GM23338 (cell line): ENCODE results near the gene COTL1. TPM values are rescaled to one million over a fixed set of nuclear protein-coding genes. Genes with fewer than 3 reads are reported as not detected.

Source experiments
- ETS1 ChIP-seq: IDR thresholded peaks from 2 replicates; pipeline ENCODE4 v1.6.1; 2016; ENCODE audit warnings: antibody characterized with exemption
- EZH2 ChIP-seq: fragments of 200-600 bp; sonication (generic); IDR thresholded peaks from one replicate; pipeline ENCODE4 v1.8.0; 2017; ENCODE audit warnings: antibody characterized with exemption, mild to moderate bottlenecking, low read depth; ENCODE audit not compliant: unreplicated experiment
- EZH2phosphoT487 ChIP-seq: fragments of 200-600 bp; sonication (generic); IDR thresholded peaks from one replicate; pipeline ENCODE4 v1.8.1; 2018; ENCODE audit warnings: antibody characterized with exemption; ENCODE audit not compliant: unreplicated experiment
- NANOG ChIP-seq: IDR thresholded peaks from 2 replicates; pipeline ENCODE4 v1.6.1; 2016; ENCODE audit warnings: antibody characterized with exemption, borderline replicate concordance
- STAT1 ChIP-seq: IDR thresholded peaks from one replicate; pipeline ENCODE4 v1.6.1; 2016; ENCODE audit warnings: antibody characterized with exemption; ENCODE audit not compliant: unreplicated experiment
- ZNF331 ChIP-seq: fragments of 250-450 bp; sonication (Bioruptor Pico); IDR thresholded peaks from 2 replicates; pipeline ENCODE4 v1.5.0; 2020; ENCODE audit warnings: low read depth, mild to moderate bottlenecking, moderate library complexity
- polyA plus RNA-seq: library from polyadenylated mRNA; unstranded; fragments of >200 nt; fragmentation: Nextera tagmentation; extraction: Ambion mirVana; gene quantifications from 2 replicates; pipeline ENCODE4 v1.2.1, GENCODE V29; 2016
- total RNA-seq: library from RNA; depleted of rRNA; stranded (reverse); fragments of >200 nt; shearing (Covaris generic); gene quantifications from 2 replicates; pipeline ENCODE4 v1.2.3, GENCODE V29; 2014
- TF ChIP-seq, protein P1 (sequence below): fragments of 250-450 bp; sonication (Bioruptor Pico); IDR thresholded peaks from 2 replicates; pipeline ENCODE4 v1.5.0; 2020; ENCODE audit warnings: mild to moderate bottlenecking, moderate library complexity
- TF ChIP-seq, protein P2 (sequence below), 2 experiments: fragments of 200-600 bp in 1 of 2; sonication (generic) in 1 of 2; conservative IDR thresholded peaks; 2 replicates each; pipeline versions ENCODE4 v1.5.1 to v1.6.1; 2016 to 2017; ENCODE audit warnings: antibody characterized with exemption in 2 of 2, low read depth in 2 of 2, mild to moderate bottlenecking in 2 of 2, moderate library complexity in 1 of 2

Gene COTL1
- total and polyA plus RNA-seq, 2 experiments from 2014 or later, result 117 to 166 TPM

- TF ChIP-seq, protein P1, sequence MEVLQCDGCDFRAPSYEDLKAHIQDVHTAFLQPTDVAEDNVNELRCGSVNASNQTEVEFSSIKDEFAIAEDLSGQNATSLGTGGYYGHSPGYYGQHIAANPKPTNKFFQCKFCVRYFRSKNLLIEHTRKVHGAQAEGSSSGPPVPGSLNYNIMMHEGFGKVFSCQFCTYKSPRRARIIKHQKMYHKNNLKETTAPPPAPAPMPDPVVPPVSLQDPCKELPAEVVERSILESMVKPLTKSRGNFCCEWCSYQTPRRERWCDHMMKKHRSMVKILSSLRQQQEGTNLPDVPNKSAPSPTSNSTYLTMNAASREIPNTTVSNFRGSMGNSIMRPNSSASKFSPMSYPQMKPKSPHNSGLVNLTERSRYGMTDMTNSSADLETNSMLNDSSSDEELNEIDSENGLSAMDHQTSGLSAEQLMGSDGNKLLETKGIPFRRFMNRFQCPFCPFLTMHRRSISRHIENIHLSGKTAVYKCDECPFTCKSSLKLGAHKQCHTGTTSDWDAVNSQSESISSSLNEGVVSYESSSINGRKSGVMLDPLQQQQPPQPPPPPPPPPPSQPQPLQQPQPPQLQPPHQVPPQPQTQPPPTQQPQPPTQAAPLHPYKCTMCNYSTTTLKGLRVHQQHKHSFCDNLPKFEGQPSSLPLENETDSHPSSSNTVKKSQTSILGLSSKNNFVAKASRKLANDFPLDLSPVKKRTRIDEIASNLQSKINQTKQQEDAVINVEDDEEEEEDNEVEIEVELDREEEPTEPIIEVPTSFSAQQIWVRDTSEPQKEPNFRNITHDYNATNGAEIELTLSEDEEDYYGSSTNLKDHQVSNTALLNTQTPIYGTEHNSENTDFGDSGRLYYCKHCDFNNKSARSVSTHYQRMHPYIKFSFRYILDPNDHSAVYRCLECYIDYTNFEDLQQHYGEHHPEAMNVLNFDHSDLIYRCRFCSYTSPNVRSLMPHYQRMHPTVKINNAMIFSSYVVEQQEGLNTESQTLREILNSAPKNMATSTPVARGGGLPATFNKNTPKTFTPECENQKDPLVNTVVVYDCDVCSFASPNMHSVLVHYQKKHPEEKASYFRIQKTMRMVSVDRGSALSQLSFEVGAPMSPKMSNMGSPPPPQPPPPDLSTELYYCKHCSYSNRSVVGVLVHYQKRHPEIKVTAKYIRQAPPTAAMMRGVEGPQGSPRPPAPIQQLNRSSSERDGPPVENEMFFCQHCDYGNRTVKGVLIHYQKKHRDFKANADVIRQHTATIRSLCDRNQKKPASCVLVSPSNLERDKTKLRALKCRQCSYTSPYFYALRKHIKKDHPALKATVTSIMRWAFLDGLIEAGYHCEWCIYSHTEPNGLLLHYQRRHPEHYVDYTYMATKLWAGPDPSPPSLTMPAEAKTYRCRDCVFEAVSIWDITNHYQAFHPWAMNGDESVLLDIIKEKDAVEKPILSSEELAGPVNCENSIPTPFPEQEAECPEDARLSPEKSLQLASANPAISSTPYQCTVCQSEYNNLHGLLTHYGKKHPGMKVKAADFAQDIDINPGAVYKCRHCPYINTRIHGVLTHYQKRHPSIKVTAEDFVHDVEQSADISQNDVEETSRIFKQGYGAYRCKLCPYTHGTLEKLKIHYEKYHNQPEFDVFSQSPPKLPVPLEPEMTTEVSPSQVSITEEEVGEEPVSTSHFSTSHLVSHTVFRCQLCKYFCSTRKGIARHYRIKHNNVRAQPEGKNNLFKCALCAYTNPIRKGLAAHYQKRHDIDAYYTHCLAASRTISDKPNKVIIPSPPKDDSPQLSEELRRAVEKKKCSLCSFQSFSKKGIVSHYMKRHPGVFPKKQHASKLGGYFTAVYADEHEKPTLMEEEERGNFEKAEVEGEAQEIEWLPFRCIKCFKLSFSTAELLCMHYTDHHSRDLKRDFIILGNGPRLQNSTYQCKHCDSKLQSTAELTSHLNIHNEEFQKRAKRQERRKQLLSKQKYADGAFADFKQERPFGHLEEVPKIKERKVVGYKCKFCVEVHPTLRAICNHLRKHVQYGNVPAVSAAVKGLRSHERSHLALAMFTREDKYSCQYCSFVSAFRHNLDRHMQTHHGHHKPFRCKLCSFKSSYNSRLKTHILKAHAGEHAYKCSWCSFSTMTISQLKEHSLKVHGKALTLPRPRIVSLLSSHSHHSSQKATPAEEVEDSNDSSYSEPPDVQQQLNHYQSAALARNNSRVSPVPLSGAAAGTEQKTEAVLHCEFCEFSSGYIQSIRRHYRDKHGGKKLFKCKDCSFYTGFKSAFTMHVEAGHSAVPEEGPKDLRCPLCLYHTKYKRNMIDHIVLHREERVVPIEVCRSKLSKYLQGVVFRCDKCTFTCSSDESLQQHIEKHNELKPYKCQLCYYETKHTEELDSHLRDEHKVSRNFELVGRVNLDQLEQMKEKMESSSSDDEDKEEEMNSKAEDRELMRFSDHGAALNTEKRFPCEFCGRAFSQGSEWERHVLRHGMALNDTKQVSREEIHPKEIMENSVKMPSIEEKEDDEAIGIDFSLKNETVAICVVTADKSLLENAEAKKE, result no peak
- no peak for TF ChIP-seq EZH2phosphoT487
- no peak for TF ChIP-seq NANOG
- no peak for TF ChIP-seq STAT1
- no peak for TF ChIP-seq EZH2
- TF ChIP-seq, protein P2, sequence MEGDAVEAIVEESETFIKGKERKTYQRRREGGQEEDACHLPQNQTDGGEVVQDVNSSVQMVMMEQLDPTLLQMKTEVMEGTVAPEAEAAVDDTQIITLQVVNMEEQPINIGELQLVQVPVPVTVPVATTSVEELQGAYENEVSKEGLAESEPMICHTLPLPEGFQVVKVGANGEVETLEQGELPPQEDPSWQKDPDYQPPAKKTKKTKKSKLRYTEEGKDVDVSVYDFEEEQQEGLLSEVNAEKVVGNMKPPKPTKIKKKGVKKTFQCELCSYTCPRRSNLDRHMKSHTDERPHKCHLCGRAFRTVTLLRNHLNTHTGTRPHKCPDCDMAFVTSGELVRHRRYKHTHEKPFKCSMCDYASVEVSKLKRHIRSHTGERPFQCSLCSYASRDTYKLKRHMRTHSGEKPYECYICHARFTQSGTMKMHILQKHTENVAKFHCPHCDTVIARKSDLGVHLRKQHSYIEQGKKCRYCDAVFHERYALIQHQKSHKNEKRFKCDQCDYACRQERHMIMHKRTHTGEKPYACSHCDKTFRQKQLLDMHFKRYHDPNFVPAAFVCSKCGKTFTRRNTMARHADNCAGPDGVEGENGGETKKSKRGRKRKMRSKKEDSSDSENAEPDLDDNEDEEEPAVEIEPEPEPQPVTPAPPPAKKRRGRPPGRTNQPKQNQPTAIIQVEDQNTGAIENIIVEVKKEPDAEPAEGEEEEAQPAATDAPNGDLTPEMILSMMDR (conservative IDR thresholded peaks at IDR 0.05; ENCODE audit: low read depth in 2 of 2), result no peak
- no peak for TF ChIP-seq ETS1
- TF ChIP-seq ZNF331 (CRISPR knock-in tag), result no peak
These were observed 32.0 kb downstream of the COTL1 start (continued) for GRCh38 chr16:84585886-84586285.
